ENCODE results near the gene KIAA0040.
A peak's percentile ranks its signal among the peaks of the same experiment; 100 is the strongest.

KIAA0040 gene

DNA sequence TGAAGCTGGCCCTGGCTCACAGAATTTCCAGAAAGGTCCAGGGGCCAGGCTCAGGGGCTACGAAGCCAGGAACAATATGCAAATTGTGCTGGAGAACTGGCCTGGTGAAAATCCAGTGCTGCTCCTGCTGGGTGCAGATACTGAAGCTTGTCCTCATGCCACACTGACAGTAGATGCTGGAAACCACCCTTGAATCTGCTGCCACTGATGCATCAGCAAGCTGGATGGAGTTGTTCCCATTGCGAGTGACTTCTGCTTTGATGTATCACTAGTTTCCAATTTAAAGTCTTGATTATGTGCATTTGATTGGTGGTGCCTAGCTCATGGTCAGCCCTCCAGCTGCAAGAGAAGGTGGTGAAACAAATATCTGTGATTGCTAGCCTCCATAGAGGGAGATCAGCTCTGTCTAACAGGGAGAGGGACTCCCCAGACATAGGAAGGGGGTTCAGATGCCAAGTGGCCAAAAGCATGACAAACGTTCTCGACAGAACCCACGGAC lies 11.0 kb upstream of the KIAA0040 start:
- no peaks in the 10 kb centered on the region for H3K9me3 ChIP-seq (ENCODE audit: control insufficient read depth, low read length)
- no peak overlapping the region for H3K27ac ChIP-seq (ENCODE audit: insufficient read depth, low read length, poor library complexity, severe bottlenecking)
- no peaks in the 10 kb centered on the region for H3K27me3 ChIP-seq (replicated peaks; ENCODE audit: control insufficient read depth, insufficient read depth, low read length, poor library complexity, severe bottlenecking)
- peaks cover 8% of the 10 kb centered on the region for H3K4me1 ChIP-seq (ENCODE audit: control insufficient read depth, insufficient read depth, low read length, poor library complexity, severe bottlenecking)
- no peak for DNase-seq
- H3K36me3 ChIP-seq (ENCODE audit: control insufficient read depth, insufficient read depth, low read length): no peaks in the 10 kb centered on the region
- H3K4me3 ChIP-seq (ENCODE audit: insufficient read depth, low read depth, low read length, poor library complexity, severe bottlenecking): no peak overlapping the region

DNA sequence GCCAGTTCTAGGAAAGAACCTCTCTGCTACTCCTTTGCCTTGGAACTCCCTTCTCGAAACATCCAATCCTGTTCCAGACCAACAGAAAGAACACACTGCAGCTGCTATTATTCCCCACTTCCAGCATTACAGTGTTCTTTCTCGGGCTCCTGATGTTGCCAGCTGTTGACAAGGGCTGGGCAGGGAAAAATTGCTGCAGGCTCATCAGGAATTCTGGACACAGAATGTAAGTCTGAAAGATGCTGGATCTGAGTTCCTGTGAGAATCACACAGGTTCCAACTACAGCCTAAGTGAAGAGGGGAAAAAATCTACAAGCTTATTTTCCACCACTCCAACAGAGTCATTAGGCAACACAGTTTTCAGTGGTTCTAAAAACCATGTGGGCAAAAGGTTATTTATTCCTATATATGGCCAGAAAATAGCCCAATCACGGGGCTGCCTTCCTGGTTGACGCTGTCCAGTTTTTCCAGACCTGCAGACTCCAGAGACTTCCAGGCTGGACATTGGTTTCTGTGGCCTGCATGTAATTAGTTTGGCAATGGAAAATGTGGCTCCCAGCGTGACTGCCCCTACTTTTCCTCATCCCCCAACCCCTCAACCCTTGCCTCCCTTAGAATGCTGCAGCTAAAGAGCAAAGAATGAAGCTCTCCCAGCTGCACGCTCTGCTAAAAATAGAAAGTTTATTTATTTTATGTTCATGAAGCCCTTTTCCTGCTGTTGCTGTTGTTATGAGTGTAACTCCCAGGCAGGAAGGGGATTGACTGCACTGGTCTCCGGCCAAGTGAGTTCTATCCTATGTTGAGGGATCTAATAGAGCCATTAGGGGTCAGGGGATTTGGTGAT lies 8.3 kb upstream of the KIAA0040 start:
- H3K4me1 ChIP-seq (ENCODE audit: control insufficient read depth, insufficient read depth, low read length, poor library complexity, severe bottlenecking): peaks cover 3% of the 10 kb centered on the region
- no peaks in the 10 kb centered on the region for H3K36me3 ChIP-seq (ENCODE audit: control insufficient read depth, insufficient read depth, low read length)
- no peak for DNase-seq
- H3K27me3 ChIP-seq (replicated peaks; ENCODE audit: control insufficient read depth, insufficient read depth, low read length, poor library complexity, severe bottlenecking): no peaks in the 10 kb centered on the region
- no peak overlapping the region for H3K27ac ChIP-seq (ENCODE audit: insufficient read depth, low read length, poor library complexity, severe bottlenecking)
- no peaks in the 10 kb centered on the region for H3K9me3 ChIP-seq (ENCODE audit: control insufficient read depth, low read length)
- no peak overlapping the region for H3K4me3 ChIP-seq (ENCODE audit: insufficient read depth, low read depth, low read length, poor library complexity, severe bottlenecking)

DNA sequence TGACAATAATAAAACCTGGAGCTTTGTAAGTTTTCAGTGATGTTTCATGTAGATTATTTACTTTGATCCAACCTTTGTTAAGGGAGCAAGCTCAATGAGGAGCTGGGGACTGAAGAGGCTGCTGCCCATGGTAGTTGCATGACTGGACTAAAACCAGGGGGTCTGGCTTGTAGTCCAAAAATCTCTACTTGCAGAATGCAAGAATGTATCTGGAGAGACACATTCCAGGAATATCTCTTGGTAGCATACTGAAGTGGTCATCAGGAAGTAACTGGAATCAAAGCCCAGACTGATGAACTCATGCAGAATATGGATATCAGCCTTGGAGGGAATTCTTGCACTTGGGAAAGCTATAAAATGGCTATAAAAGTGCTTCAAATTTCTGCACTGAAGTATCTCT lies 5.8 kb upstream of the KIAA0040 start:
- DNase-seq: no peak
- no peak overlapping the region for H3K4me3 ChIP-seq (ENCODE audit: insufficient read depth, low read depth, low read length, poor library complexity, severe bottlenecking)
- no peaks in the 10 kb centered on the region for H3K27me3 ChIP-seq (replicated peaks; ENCODE audit: control insufficient read depth, insufficient read depth, low read length, poor library complexity, severe bottlenecking)

DNA sequence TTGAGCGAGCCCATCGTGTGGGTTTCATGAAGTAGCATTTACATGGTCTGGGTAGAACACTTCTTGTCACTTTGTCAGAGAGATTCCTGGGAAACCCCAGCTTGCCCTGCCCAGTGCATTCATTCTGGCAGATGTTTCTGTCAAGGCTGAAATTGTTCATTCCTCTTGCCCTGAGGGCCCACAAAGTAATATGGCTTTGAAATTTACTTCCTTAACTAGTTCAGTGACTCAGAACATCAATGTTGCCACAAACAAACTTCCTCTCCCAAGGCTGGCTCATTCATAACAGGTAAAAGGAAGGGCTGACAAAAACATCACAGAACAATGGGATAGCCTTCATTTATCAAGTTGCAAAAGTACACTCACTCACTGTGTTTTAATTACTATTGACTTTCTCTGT lies 5.0 kb upstream of the KIAA0040 start:
- H3K27me3 ChIP-seq (replicated peaks; ENCODE audit: control insufficient read depth, insufficient read depth, low read length, poor library complexity, severe bottlenecking): no peaks in the 10 kb centered on the region
- H3K4me3 ChIP-seq (ENCODE audit: insufficient read depth, low read depth, low read length, poor library complexity, severe bottlenecking): no peak overlapping the region
- H3K27ac ChIP-seq (ENCODE audit: insufficient read depth, low read length, poor library complexity, severe bottlenecking): no peak overlapping the region
- no peaks in the 10 kb centered on the region for H3K36me3 ChIP-seq (ENCODE audit: control insufficient read depth, insufficient read depth, low read length)
- DNase-seq: no peak
- no peaks in the 10 kb centered on the region for H3K9me3 ChIP-seq (ENCODE audit: control insufficient read depth, low read length)
- peaks cover 8% of the 10 kb centered on the region for H3K4me1 ChIP-seq (ENCODE audit: control insufficient read depth, insufficient read depth, low read length, poor library complexity, severe bottlenecking)

More for the DNA sequence above, 5.8 kb upstream of the KIAA0040 start:
- H3K27ac ChIP-seq (ENCODE audit: insufficient read depth, low read length, poor library complexity, severe bottlenecking): no peak overlapping the region
- H3K4me1 ChIP-seq (ENCODE audit: control insufficient read depth, insufficient read depth, low read length, poor library complexity, severe bottlenecking): peaks cover 3% of the 10 kb centered on the region
- H3K9me3 ChIP-seq (ENCODE audit: control insufficient read depth, low read length): no peaks in the 10 kb centered on the region
- no peaks in the 10 kb centered on the region for H3K36me3 ChIP-seq (ENCODE audit: control insufficient read depth, insufficient read depth, low read length)

DNA sequence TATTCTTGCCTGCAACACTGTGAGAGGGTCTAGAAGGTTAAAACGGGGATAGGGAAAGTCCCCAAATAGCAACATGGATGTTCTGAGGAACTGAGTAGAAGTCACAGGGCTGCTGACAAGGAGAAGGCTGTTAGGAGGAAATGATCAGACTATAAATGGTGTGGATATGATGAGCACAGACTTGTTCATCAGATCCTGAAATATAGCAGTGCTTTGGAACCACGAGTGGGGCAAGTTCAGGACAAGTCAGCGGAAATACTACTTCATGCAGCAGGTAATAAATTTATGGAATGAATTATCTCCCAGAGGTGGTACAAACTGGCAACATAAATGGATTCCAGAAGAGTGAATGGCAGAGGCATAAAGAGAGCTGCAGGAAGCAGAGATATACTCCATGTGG lies 3.2 kb upstream of the KIAA0040 start:
- Histone ChIP-seq H3K9me3 (ENCODE audit: control insufficient read depth, low read length) (no peaks in the 10 kb centered on the region), H3K27me3 (replicated peaks; ENCODE audit: control insufficient read depth, insufficient read depth, low read length, poor library complexity, severe bottlenecking) (no peaks in the 10 kb centered on the region), H3K4me1 (ENCODE audit: control insufficient read depth, insufficient read depth, low read length, poor library complexity, severe bottlenecking) (peaks cover 8% of the 10 kb centered on the region), H3K4me3 (ENCODE audit: insufficient read depth, low read depth, low read length, poor library complexity, severe bottlenecking) (no peak overlapping the region), H3K36me3 (ENCODE audit: control insufficient read depth, insufficient read depth, low read length) (no peaks in the 10 kb centered on the region), H3K27ac (ENCODE audit: insufficient read depth, low read length, poor library complexity, severe bottlenecking) (no peak overlapping the region)
- no peak for DNase-seq

DNA sequence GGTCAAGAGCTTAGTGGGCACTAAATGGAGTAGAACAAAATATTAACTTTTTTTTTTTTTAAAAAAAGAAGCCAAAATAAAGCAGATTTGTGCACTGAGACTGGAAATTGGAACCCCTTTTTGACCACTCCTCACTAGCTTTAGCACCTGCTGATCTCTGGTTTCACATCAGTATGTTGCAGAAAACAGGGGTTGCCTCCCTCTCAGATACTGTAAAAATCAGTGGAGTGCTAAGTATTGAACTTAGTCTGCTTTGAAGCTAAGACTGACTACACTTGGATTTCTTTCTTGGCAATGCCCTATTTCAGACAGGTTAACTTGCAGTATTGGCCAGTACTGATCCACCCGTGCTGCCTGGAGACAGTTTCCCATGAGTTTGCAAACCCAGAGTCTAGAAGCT lies 2.7 kb upstream of the KIAA0040 start:
- DNase-seq: no peak
- Histone ChIP-seq H3K27ac (ENCODE audit: insufficient read depth, low read length, poor library complexity, severe bottlenecking) (no peak overlapping the region), H3K4me3 (ENCODE audit: insufficient read depth, low read depth, low read length, poor library complexity, severe bottlenecking) (no peak overlapping the region), H3K27me3 (replicated peaks; ENCODE audit: control insufficient read depth, insufficient read depth, low read length, poor library complexity, severe bottlenecking) (no peaks in the 10 kb centered on the region), H3K9me3 (ENCODE audit: control insufficient read depth, low read length) (no peaks in the 10 kb centered on the region), H3K36me3 (ENCODE audit: control insufficient read depth, insufficient read depth, low read length) (no peaks in the 10 kb centered on the region), H3K4me1 (ENCODE audit: control insufficient read depth, insufficient read depth, low read length, poor library complexity, severe bottlenecking) (peaks cover 12% of the 10 kb centered on the region)

DNA sequence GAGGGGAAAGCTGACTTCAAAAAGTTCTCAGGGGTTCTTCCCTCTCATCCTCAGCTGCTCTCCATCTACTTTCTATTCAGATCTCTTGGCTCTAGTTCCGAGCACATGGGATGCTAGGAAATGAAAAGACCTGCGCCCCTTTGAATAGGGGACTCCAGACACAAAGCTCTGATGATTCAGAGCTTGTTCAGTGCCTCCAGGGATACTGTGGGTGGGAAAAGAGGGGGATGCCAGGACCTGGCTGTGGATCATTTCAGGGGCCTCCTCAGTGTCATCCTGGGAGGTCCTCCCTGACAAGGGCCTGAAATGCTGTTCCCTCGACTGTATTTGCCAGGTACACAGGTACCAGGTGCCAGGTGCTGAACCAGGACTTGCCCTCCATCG lies 943 bp upstream of the KIAA0040 start:
- DNase-seq: no peak
- Histone ChIP-seq H3K4me3 (ENCODE audit: insufficient read depth, low read depth, low read length, poor library complexity, severe bottlenecking) (no peak overlapping the region), H3K27ac (ENCODE audit: insufficient read depth, low read length, poor library complexity, severe bottlenecking) (no peak overlapping the region)

DNA sequence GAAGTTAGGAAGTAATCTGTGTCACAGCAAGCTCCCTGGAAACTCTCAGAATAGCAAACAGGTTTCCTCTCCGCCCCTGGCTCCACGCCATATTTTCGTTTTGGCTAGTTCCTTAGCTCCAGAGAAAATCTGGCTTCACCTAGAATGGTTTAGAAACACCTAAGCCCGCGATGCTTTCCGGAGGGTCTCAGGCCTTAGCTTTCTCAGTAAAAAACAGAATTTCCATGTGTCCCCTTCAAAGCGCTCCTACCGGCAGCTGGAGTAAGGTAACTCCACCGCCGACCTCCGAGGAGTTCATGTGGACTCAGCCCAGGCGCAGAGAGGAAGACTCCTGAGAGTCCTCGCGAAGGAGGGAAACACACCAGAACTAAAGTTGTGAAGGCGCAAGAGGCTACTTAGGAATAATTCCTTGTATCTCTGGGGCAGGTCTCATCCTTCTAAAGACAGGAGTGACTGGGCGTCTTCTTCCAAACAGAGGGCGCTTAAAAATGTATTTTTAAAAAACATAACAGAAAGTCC lies 406 bp downstream of the KIAA0040 start:
- peak in 2 of 3 donors; percentile 16 to 25 for DNase-seq
- H3K27ac ChIP-seq (ENCODE audit: insufficient read depth, low read length, poor library complexity, severe bottlenecking): peak overlapping the region; percentile 78
- H3K4me1 ChIP-seq (ENCODE audit: control insufficient read depth, insufficient read depth, low read length, poor library complexity, severe bottlenecking): peaks cover 39% of the 10 kb centered on the region
- H3K4me3 ChIP-seq (ENCODE audit: insufficient read depth, low read depth, low read length, poor library complexity, severe bottlenecking): peak overlapping the region; percentile 83
- no peaks in the 10 kb centered on the region for H3K9me3 ChIP-seq (ENCODE audit: control insufficient read depth, low read length)
- H3K36me3 ChIP-seq (ENCODE audit: control insufficient read depth, insufficient read depth, low read length): no peaks in the 10 kb centered on the region
- no peaks in the 10 kb centered on the region for H3K27me3 ChIP-seq (replicated peaks; ENCODE audit: control insufficient read depth, insufficient read depth, low read length, poor library complexity, severe bottlenecking)

More for the DNA sequence above, 943 bp upstream of the KIAA0040 start:
- Histone ChIP-seq H3K27me3 (replicated peaks; ENCODE audit: control insufficient read depth, insufficient read depth, low read length, poor library complexity, severe bottlenecking) (no peaks in the 10 kb centered on the region), H3K4me1 (ENCODE audit: control insufficient read depth, insufficient read depth, low read length, poor library complexity, severe bottlenecking) (peaks cover 29% of the 10 kb centered on the region), H3K36me3 (ENCODE audit: control insufficient read depth, insufficient read depth, low read length) (no peaks in the 10 kb centered on the region), H3K9me3 (ENCODE audit: control insufficient read depth, low read length) (no peaks in the 10 kb centered on the region)

DNA sequence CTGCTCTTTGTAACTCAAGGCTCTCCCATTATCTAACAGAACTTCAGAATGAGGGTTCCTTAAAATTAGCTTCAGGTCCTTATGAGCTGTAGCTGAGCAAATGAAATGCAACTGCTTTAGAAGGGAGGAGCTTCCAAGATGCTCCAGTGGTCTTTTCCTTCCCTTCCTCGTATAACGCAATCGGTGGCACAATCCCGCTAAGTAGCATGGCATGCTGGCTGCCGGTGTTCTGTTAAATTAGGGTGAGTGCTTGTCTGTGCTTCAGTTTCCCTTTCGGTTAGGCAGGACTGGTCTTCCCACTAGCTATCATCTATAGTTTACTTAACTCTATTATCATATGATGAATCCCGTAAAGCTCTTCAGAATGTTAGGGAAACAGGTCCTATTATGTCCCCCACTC lies 917 bp downstream of the KIAA0040 start:
- no peaks in the 10 kb centered on the region for H3K9me3 ChIP-seq (ENCODE audit: control insufficient read depth, low read length)
- peak overlapping the region; percentile 78 for H3K27ac ChIP-seq (ENCODE audit: insufficient read depth, low read length, poor library complexity, severe bottlenecking)
- peak overlapping the region; percentile 83 for H3K4me3 ChIP-seq (ENCODE audit: insufficient read depth, low read depth, low read length, poor library complexity, severe bottlenecking)
- no peaks in the 10 kb centered on the region for H3K36me3 ChIP-seq (ENCODE audit: control insufficient read depth, insufficient read depth, low read length)
- H3K27me3 ChIP-seq (replicated peaks; ENCODE audit: control insufficient read depth, insufficient read depth, low read length, poor library complexity, severe bottlenecking): no peaks in the 10 kb centered on the region
- peaks cover 44% of the 10 kb centered on the region for H3K4me1 ChIP-seq (ENCODE audit: control insufficient read depth, insufficient read depth, low read length, poor library complexity, severe bottlenecking)
- no peak for DNase-seq

DNA sequence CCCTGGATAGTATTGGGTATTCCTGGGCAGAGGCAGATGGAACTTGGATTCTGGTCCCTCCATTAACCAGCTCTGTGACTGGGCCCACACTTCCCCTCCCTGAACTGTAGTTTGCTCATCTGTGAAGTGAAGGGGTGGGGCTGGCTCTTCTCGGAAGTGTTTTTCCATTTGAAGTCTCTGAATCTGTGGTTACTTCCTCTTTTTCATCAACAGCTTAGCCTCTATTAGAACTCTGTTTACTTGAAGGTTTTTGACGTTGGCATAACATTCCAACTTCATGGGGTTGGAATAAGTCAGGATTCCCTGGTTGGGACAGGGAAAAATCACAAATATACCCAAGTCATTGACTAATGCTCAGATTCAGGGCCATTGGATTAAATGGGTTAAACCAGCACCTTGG lies 3.6 kb downstream of the KIAA0040 start:
- H3K27ac ChIP-seq (ENCODE audit: insufficient read depth, low read length, poor library complexity, severe bottlenecking): peak overlapping the region; percentile 49
- DNase-seq: peak; percentile 6 to 32 (median 31)
- no peaks in the 10 kb centered on the region for H3K27me3 ChIP-seq (replicated peaks; ENCODE audit: control insufficient read depth, insufficient read depth, low read length, poor library complexity, severe bottlenecking)
- peaks cover 44% of the 10 kb centered on the region for H3K4me1 ChIP-seq (ENCODE audit: control insufficient read depth, insufficient read depth, low read length, poor library complexity, severe bottlenecking)
- no peaks in the 10 kb centered on the region for H3K36me3 ChIP-seq (ENCODE audit: control insufficient read depth, insufficient read depth, low read length)
- H3K9me3 ChIP-seq (ENCODE audit: control insufficient read depth, low read length): no peaks in the 10 kb centered on the region
- H3K4me3 ChIP-seq (ENCODE audit: insufficient read depth, low read depth, low read length, poor library complexity, severe bottlenecking): peak overlapping the region; percentile 23

Data from effector memory CD4-positive, alpha-beta T cell (primary cell).